T-helper 2 cell (primary cell): ENCODE results near the gene MSLN.
"Not testable (repeated sequence)": the region's sequence is repeated elsewhere in the genome, so short reads cannot be mapped to it uniquely, and the experiment has no call there.

Experiments
- DNase-seq, 5 experiments: peaks; one replicate each; pipeline versions ENCODE4 v3.0.0 to v3.0.0-alpha.2; 2012 to 2022

The MSLN gene

DNA sequence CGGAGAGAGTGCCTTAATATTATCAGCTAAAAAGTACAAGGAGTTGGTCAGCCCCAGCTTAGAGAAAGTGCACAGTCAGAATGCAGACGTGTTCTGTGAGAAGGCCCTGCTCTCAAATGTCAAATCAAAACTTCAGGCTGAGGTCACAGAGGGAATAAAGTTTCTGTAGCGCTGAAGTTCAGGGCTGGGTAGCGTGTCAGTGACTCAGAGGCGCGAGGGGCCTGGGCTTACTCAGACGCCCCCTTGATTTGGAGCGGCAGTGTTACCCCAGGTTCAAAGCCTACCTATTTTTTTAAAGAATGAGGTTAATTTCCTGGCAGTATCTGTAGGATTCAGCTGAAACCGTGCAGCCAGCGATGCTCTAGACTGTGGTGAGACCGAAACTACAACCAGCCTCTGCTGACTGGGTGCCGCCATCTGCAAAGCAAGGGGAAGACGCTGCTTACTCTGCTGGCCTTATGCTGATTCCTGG lies 24.5 kb upstream of the MSLN start:
- peak in 1 of 5 experiments; percentile 69 for DNase-seq

DNA sequence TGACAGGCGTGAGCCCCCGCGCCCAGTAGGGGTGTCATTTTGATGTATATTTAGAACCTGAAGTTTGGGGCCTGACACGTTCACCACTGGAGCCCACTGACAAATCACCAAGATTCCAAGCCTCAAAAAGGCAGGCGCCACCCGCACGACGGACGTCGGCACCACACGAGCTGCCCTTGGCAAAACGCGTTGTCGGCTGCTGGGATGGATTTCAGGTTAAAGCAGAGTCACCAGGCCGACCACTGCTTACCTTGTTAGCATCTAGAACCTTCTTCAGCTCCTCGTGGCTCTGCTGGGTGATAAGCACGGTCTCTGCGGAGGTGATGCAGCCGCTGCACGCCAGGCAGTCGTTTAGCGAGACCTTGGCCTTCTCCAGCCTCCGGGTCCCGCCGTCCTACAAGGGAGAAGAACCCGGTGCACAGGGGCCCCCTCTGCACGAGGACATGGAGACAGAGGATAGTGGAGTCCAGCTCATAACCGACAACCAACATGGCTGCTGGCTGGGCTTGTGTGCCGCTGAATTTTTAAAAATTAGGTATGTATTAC lies 23.5 kb upstream of the MSLN start:
- DNase-seq = no peak

DNA sequence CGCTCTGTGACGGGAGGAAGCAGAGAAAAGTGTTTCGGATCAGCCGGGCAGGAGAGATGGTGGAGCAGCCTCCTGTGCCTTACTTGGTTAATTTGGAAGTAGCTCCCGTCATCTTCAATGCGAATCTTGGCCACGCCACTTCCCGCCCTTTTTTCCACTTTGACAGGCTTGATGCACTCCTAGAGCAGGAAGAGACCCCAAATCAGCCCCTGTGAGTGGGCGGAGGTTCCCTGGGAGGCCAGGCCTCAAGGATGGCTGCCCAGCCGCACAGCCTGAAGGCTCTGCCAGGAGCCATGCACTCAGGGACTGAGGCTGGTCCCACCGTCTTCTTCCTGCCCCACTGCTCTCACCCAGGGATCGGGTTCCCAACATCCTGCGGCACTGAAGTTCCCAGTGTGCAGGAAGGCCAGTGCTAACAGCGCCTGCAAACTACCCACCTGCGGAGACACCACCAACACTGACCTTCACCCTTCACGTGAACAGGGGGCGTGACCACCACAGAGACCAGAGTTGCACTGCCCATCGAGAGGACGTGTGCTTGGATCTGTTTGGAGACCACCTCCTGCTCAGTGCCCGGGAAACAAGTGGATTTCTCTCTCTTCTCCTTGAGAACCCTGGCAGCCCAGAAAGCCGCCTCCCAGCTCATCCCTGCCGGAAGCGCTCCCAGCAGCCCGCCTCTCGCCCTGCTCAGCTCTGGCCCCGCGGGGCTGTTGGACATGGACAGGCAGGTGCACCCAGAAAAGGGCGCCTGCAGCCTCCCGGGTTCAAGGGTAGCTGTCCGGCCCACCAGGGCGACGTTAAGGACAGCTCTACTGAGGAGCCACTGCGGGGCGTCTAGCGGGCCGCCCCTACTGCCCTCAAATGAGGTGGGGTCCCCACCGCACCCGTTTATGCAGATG lies 20.7 kb upstream of the MSLN start:
- DNase-seq = no peak

DNA sequence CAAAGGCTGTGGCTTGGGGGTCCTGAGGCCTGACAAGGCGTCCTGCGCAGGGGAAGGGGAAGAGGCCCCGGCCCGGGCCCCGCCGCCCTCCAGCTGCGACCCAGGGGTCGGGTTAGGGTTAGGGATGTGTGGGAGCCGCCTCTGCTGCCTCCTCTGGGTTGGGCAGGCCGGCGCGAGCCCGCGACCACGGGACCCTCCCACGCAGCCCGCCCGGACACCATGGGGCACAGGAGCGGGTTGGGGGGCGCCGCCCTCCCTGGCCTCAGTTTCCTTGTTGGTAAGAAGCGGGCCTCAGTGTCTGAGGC lies 20.1 kb upstream of the MSLN start:
- DNase-seq = no peak

DNA sequence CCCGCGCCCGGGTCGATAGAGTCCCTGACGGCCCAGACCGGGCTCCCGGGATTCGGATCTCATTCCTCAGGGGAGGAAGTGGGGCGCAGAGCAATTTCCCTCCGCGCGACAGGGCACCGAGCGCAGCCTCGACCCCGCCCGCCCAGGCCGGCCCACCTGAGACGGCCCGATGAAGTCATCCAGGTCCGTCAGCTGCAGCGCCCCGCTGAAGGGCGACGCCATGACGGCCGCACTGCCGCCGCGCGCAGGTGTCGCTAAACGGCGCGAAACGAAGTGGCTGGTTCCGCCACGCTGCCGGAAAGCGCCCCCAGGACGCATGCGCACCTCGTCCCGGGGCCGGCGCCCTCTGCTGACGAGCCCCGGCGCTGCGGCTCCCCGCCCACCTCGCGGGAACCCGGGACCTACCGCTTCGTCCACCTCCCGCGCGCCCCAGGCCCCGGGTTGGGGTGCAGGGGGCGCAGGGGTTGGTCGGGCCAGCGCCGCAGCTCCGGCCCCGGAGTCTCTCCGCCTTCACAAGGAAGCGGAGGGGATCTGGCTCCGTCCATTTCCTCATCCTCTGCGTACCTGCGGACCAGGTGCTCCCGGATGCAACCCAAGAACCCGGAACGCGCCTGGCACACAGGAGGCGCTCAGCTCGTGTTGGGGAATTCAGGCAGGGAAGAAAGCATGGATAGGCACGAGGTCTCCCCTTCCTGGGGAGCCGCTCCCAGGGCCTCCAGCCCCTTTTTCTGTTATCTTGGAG lies 19.6 kb upstream of the MSLN start, which contains the start of gene CIAO3:
Gene CIAO3 (minus strand): TSS at position 234 of the 742 bp plus-strand sequence. CDS start 12 bp downstream, at position 222.
- peak; percentile 83 to 94 (median 86) for DNase-seq

DNA sequence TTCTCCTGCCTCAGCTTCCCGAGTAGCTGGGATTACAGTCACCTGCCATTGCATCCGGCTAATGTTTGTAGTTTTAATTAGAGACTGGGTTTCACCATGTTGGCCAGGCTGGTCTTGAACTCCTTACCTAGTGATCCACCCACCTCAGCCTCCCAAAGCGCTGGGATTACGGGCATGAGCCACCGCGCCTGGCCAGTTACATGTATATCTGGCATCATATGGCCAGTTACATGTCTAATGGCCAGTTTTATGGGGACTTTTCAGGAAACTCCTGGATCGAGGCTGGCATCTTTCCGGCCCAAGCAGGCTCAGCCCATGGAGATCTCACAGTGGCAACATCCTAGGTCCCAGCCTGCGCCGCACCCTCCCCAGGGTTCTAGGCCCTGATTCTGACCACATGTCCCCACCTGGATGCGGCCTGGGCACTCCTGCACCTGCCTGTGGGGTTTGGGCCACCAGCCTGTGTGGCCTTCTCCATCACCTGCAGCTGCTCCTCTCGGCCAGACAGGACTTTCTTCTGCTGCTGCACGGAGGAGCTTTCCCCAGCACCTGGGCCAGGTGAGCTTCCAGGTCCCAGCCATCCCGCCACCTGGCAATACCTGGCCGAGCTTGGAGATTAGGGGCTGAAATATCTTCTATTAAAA lies 18.4 kb upstream of the MSLN start:
- no peak for DNase-seq

DNA sequence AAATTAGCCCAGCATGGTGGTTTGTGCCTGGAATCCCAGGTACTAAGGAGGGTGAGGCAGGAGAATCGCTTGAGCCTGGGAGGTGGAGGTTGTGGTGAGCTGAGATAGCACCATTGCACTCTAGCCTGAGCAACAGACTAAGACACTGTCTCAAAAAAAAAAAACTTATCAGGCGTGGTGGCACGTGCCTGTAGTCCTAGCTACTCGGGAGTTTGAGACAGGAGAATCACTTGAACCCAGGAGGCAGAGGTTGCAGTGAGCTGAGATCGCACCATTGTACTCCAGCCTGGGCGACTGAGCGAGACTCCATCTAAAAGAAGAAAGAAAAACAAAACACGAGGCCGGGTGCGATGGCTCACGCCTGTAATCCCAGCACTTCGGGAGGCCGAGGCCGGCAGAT lies 17.6 kb upstream of the MSLN start:
- not testable (repeated sequence) for DNase-seq

DNA sequence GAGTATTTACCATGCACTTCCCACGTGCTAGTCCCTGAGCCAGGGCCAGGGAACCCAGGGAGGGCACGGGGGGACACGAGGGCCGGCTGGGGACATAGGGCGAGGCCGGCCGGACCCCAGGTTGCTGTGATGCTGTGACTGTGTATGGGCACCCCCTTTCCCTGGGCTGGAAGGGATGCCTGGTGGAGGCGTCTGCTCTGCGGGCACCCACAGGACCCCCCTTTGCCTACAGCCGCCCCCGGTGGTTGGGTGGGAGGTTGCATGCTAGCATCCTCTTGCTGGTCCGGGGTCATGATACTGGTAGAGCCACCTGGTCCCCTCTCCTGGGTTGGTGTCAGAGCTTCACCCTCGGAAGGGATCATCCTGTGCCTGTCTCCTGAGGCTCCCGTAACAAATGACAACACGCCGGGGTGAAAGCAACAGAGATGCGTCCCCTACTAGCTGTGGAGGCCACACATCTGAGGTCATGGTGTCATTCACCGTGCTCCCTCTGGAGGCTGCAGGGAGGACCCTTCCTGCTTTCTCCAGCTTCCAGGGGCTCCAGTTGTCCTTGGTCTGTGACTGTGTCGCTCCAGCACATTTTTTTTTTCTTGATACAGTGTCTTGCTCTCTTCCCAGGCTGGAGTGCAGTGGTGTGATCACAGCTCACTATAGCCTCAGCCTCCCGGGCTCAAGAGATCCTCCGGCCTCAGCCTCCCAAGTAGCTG lies 16.6 kb upstream of the MSLN start:
- DNase-seq = no peak

DNA sequence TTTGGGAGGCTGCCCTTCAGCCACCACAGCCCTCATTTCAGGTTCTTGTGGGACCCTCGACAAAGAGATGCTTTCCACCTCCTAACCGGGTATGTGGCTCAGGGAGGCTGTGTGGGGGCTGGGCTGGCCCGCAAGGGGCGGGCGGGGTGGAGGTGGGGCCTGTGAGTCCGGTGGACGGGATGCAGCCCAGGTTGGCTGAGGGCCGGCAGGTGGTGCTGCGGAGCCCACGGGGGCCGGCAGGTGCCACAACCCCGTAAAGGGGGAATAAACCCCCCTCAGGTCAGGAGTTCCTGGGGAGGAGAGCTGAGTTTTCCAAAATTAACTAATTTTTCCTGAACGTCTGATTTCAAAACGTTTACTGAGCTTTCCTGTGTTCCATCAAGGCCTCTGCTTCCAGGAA lies 14.8 kb upstream of the MSLN start:
- DNase-seq = no peak

DNA sequence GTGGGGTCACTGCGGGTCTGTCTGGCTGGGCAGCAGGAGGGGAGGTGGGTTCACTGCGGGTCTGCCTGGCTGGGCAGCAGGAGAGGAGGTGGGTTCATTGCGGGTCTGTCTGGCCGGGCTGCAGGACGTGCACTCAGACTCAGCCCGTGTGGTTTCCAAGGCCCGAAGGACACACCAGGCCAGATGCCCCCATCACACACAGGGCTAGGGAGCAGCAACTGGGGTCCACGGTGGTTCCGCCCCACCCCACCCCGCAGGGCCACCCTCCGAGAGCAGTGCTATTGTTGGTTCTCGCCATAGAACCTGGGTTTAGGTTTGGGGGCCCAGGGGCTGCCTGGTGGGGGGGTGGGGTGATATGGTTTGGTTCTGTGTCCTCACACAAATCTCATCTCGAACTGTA lies 13.9 kb upstream of the MSLN start:
- DNase-seq = no peak

DNA sequence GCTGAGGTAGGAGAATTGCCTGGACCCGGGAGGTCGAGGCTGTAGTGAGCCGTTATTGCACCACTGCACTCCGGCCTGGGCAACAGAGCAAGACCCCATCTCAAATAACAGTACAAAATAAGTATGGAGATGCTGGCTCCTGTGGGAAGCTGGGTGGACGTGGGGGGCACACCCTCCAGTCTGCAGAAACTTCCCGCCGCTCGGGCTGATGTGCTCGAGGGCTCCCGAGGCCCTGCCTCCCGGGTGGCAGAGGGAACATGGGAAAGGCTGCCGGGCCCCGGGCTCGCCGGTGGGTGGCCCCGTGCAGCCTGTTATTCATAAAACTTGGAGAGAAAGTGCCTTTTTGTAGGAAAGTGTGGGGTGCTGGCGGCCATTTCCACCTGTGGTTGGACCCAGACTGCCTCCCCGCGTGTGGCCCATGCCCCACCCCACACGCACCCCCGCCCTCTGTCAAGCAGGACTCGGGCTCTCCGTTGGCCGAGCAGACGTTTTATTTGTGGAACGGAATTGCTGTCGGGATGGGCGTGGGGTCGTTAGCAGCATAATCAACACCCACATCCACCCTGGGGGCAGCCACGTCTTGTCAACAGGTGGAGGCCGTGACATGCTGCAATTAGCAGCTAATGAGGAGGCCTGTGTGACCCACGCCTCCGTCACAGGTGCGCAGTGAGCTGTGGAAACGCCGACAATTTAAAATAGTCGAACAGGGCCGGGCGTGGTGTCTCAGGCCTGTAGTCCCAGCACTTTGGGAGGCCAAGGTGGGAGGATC lies 12.4 kb upstream of the MSLN start:
- DNase-seq = no peak

DNA sequence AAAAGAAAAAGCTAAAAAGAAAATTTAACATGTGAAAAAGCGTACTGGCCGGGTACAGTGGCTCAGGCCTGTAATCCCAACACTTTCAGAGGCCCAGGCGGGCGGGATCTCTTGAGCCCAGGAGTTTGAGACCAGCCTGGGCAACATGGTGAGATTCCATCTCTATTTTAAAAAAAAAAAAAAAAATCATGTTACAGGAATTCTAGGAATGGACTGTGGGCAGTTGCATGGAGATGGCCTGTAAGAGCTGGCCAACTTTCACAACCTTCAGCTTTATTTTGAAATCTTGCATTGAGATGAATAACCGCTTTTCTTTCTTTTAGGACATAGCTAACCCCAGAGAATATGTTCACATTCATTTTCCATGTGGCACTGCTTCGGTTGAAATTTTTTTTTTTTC lies 11.5 kb upstream of the MSLN start:
- DNase-seq = no peak

DNA sequence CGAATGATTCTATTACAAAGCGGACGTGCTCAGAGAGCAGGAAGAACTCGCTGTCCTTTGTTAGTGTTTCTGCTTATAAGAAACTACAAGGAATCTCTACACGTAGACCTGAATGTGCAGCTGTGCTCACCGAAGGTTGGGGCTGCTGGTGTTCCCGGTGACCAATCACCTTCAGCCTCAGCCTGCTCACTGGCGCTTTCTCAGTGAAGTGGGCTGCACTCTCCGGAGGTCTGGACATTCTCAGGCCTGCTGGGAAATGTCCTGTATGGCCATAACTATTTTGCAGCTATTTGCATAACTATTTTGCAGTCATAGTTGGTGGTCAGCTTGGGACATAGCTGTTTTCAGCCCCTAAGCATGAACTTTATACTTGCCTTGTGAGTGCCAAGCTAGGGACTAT lies 10.0 kb upstream of the MSLN start:
- DNase-seq = no peak

DNA sequence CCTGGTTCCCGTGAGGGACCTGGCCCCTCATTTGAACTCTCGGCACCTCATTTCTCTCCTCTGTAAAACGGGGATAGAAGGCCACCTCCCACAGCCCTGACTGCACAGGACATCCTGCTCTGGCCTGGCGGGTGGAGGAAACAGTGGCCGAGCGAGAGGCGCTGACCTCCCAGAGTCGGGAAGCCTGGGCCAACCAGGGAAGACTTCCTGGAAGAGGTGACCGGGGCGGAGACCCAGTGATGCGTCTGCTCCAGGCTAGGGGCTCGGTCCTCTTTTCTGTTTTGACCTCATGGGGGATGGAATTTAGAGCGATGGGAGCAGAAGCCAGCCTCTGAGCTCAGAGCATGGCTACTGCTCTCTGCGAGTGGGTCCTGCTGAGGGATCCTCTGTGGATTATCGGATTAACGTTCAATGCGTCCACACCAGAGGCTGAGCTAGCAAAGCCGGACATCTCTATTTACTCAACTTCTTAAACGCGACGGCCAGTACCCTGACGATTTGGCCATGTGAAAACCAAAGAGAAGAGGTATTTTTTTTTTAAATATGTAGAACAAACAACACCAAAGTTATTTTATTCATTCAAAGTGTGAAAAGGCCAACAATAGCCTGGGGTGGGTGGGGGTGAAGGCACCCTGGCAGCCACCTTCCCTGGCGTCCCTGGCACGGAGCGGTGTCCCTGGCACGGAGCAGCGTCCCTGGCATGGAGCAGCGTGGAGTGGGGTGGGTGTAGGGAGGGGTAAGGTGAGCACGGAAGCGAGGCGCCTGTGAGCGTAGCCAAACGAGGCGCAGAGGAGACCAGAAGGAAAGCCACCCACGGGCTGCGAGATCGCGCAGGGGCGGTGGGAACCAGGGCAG lies 9.2 kb upstream of the MSLN start:
- no peak for DNase-seq

DNA sequence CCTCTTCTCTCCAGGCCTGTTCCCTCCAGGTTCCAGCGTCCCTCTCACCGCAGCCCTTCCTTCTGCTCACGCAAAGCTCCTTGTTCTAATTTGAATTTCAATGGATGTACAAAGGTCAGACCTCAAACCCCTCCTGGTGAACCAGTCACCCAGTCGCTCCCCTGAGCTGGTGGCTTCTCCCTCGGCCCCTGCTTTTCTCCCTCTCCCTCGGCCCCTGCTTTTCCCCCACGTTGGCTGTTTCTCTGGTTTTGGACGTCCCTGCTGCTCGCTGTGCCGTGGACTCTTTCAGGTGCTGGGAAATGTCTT lies 8.6 kb upstream of the MSLN start:
- no peak for DNase-seq

DNA sequence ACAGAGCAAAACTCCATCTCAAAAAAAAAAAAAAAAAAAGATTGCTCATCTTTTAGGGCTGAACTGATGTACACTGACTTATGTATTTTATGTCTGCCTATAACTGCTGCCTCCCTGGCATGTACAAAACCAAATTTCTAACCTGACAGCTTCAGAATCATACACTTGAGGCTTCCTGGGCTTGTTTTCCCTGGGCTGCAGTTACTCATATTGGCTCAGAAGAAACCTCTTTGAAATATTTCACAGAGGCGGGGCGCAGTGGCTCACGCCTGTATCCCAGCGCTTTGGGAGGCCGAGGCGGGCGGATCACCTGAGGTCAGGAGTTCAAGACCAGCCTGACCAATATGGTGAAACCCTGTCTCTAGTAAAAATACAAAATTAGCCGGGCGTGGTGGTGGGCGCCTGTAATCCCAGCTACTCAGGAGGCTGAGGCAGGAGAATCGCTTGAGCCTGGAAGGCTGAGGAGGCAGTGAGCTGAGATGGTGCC lies 6.4 kb upstream of the MSLN start:
- DNase-seq = not testable (repeated sequence)

DNA sequence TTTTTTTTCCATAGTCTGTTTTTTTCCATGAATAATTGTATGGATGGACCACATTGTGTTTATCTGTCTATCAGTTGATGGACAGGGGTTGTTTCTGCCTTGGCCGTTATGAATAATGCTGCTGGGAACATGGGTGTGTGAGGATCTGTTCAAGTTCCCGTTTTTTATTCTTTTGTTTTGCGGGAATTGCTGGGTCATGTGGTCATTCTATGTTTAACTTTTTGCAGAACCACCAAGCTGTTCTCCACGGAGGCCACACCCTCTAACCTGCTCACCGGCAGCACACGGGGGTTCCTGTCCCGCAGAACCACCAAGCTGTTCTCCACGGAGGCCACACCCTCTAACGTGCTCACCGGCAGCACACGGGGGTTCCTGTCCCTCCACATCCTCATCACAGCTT lies 5.9 kb upstream of the MSLN start:
- DNase-seq = no peak

DNA sequence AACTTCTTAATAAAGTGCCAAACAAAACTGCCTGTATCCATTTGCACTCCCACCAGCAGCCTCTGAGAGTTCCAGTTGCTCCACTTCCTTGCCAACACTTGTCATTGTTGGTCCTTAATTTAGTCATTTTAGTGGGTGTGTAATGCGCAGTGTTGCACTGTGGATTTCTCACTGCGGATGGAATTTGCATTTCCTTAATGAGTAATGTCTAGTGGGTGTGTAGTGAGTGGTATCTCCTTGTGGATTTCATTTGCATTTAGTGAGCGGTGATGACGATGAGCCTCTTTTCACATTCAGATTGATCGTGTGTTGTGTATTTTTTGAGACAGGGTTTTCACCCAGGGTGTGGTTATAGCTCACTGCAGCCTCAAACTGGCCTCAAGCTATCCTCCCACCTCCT lies 4.1 kb upstream of the MSLN start:
- DNase-seq = no peak

DNA sequence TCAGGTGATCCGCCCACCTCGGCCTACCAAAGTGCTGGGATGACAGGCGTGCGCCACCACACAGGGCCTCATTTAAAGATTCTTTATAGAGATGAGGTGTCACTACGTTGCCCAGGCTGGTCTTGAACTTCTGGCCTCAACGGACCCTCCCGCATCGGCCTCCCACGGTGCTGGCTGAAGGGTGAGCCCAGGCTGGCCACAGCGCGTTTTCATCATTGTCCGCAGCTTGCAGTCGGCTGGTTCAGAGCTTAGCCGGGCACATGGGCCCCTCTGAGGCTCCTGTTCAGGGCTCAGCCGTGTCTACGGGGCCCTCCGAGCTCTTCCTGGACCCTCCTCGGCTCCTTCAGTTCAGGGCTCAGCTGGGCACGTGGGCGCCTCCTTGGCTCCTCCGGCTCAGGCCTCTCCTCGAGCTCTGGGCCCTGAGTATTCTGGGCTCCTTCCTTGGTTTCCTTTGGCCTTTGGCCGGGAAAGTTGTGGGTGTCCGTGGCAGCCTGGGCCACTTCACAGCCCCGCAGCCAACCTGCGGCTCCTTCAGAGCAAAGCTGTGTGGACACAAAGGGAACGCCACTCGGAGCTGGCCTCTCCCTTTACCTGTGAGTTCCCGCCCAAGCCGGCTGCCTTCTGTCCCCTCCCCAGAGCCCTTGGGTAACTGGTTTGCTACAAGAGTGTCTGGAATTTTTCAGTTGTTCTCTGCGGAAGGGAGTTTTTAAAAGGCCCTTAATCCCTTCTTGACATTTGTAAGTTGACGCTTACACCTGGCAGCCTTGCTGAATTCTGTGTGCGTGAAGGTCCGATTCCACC lies 1.2 kb upstream of the MSLN start:
- DNase-seq = no peak

DNA sequence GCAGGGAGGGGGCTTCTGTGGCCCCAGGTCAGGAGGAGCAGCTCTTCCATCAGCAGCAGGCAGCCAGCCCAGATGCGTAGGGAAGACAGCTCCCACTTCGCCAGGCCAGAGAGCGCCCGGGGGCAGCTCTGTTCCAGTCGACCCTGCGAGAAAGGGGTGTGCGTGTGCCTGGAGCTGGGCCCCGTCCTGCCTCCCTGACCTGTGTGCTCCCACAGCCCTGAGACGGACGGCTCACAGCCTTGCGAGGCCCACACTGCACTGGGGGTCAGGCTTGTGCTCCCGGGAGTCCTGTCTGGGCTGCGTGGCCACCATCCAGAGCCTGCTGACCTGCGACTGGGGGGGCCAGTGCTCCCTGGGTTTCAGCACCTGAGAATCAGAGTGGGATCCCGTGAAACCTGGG lies 469 bp upstream of the MSLN start:
- DNase-seq = no peak
